Fibroblast of skin of back (primary cell): ENCODE measurements around the gene CDYL2.
"Not testable (repeated sequence)": the region's sequence is repeated elsewhere in the genome, so short reads cannot be mapped to it uniquely, and the experiment has no call there.

ENCODE experiments used
- DNase-seq: peaks from one replicate; pipeline ENCODE4 v3.0.0-alpha.2; 2013

Gene CDYL2

DNA sequence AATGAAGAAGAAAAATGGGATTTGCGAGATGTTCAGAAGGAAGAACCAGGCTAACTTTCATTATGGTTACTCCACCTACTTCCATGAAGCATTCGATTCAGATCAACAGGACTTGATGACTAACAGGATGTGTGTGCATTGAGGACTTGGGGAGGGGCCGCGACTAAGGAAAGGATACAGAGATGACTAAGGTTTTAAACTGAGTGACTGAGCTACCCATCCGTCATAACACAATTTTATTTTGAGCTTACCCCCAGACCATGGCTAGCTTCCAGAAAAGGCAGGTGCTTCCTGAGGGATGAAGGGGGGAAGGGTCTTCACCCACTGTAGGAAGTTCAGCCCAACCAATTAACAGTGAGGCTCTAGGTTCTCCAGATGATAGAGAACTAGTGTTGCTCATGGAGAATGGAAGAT lies 2.5 kb upstream of the CDYL2 start:
- peak; percentile 90 for DNase-seq

DNA sequence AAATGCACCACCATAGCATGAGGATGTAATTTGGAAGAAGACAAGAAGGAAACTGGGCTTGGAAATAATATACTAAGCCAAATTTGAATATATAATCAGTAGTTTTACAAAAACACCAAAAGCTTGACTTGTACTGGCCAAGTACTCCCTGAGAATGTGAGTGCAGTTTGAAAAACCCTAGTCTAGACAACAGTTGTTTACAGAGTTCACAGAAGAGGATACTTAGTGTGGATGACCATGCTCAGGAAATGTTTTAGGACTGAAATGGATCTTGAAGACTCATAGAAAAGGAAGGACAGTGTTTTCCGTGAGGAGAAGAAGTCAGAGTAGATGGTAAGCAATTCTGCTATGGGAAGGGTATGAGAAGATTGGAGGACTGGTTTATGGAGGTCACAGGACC lies 1.9 kb upstream of the CDYL2 start:
- DNase-seq: no peak

DNA sequence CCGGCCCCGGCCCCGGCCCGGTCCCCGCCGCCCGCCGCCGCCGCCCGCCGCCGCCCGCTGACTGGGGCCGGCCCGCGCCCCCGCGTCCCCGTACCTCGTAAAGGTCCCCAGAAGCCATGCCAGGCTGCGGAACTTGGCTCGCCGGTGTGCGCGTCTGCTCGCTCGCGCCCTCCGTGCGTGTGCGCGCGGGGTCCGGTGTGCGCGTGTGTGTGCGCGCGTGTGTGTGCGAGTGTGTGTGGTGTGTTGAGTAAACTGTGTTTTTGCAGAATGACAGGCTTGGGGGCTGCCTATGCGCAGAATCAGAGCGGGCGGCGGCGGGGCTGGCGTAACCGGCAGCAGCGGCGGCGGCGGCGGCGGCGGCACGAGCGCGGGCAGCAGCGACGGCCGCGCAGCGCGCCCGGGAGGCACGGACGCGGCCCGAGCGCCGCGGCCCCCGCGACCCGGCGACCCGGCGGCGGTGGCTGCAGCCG lies 307 bp downstream of the CDYL2 start:
- DNase-seq: peak; percentile 62

DNA sequence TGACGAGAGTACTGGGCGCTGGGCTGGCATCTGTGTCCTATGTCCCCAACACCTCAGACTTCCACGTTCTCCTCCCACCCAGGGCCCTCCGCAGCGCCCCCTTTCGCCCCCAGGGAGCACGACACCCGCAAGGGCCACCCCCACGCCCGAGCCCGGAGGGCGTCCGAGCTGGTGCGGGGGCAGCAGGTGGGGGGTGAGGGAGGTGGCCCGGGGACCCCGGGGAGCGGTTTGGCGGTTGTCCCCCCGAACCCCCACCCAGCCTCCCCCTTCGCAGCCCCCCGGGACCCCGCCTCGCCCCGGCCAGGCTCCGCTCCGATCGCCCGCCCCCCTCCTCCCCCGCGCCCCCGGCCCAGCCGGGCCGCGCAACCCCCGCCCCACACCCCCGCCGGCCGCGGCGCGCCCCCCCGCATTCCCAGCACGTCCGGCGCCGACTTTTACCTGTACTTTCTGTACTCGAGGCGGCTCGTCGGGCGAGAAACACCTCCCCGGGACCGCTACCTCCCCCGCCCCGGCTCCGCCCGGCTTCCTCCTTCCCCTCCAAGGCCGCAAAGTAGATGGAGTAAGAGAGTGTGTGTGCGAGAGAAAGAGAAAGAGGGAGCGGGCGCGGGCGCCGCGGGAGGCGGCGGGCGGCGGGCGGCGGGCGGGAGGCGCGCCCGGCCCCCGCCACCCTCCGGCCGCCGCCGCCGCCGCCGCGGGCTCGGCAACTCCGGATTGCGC lies 901 bp downstream of the CDYL2 start:
- DNase-seq: peak; percentile 23

DNA sequence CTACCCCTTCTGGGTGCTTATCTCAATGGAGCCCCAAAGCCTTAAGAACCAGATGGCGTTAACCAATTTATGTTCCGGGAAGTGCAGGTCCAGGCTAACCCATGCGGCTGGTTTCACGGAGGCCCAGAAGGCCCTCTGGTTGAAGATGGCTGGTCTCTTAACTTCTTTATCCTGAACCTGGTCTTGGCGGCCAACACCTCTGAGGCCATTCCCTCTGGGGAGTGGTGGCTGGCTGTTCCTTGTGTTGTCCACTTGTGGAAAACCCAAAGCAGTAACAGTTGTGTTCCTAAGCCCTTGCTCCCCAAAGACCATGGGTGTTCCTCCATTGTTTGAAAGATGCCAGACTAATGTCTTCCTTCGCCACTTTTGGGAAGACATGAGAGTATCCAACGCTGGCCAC lies 1.5 kb downstream of the CDYL2 start:
- DNase-seq: no peak

DNA sequence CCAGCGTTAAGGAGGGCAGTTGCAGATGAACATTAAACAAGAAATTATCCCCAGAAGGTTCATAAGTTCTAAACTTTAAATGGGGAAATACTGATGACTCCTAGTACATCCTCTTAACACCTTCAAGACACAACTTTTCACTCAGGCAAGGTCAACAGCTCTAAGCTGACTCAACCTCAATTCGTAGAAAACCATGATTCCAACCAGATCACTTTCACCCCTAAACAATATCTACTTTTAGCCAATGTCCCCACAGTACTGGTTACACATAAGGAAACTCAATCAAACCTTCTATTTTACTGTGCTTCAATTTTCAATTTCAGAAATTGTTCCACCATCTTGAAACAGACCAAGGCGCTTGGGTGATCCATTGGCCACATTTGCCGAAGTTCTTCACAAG lies 2.3 kb downstream of the CDYL2 start:
- DNase-seq: no peak

DNA sequence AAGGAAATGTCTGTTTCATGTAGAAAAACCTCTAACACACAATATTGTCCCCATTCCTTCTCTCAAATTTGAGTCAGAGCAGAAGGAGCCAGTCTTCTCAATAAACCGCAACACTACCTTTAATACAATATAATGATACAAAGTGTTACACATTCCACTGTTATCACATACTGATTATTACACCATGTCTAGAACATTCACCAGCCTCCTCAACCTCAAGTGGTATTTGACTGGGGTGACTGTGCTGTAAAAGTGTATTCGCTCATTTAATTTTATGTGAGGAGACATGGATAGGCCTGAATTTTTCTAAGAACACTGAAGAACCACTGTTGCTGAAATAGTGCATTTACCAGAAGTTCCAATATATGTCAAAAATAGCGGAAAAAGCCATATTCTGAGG lies 10.3 kb downstream of the CDYL2 start:
- no peak for DNase-seq

DNA sequence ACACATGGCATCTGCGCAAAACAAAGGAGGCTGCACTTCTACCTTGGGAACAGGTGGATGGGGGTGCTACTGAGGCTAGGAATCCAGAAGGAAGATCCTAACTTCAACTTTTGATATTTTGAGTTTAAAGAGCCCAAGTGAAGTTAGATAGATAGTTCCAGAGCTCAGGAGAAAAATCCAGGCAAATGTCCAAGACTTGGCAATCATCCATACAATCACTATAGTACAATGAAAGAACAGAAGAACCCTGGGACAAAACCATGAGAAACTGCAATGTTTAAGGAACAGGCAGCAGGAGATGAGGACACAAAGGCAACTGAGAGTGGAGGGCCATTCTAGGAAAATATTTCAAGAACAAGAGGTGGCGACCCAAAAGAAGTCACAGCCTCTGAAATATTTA lies 12.4 kb downstream of the CDYL2 start:
- no peak for DNase-seq

DNA sequence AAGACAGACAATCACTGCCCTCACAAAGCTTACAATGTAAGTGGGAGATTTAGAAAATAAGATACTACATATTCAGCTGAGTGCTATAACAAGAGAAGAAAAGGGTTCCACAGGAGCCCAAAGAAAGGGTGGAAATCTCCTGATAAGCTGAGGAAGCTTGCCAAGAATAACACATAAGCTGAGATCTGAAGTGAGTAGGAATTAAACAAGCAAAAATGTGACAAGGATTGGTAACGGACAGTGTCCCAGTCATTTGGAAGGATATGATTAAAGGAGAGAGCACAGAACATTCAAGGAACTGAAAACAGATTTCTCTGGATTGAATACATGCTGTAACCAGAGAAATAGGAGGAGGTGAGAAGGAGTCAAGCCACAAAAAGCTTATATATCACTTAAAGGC lies 13.0 kb downstream of the CDYL2 start:
- DNase-seq: no peak

DNA sequence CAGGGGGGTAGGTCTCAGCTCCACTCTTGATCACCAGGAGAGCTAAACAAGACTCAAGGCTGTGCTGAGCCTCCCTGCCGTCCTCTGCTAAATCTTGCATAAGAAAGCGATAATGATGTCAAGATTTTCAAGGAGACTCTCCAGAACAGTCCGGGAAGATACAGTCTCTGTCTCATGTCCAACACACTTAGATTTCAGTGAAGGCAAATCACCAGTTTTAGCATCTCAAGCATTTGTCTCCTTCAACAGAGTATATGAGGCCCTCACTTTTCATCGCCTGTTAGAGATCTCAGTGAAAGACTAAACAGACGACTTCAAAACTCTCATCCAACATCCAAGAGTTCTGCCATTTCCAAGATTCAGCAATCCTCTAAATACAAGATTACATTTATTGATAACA lies 13.6 kb downstream of the CDYL2 start:
- no peak for DNase-seq

DNA sequence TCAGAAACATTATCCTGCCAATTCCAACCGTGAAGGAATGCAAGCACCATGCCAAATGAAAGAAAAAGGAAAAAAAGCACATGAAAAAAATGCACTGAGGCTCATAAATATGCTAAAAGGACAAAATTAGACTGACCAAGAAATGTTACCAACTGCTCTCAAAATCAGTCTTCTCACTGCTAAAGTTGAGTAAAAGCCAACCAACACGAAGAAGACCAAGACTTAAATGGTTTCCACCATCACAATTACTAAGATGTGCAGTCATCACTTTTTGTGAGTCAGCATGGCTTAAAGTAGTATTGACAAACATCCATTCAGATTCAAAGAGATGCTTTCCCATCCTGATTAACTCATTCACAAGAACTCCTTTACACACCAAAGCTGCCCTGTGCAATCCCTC lies 16.4 kb downstream of the CDYL2 start:
- no peak for DNase-seq

DNA sequence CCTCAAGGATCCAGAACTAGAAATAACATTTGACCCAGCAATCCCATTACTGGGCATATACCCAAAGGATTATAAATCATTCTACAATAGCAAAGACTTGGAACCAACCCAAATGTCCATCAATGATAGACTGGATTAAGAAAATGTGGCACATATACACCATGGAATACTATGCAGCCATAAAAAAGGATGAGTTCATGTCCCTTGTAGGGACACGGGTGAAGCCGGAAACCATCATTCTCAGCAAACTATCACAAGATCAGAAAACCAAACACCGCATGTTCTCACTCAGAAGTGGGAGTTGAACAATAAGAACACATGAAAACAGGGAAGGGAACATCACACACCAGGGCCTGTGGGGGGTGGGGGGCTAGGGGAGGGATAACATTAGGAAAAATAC lies 17.8 kb downstream of the CDYL2 start:
- DNase-seq: not testable (repeated sequence)

DNA sequence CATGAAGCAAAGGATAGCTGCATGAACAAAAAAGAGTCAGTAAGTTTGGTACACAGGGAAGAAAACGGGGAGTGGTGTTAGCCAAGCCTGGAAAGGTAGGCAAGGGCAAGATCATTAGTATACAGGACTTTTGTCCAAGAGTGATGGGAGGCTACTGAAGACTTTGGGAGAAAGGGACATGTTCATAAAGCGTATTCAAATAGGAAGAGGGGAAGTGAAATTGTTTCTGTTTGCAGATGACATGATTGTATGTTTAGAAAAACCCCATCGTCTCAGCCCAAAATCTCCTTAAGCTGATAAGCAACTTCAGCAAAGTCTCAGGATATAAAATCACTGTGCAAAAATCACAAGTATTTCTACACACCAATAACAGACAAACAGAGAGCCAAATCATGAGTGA lies 19.4 kb downstream of the CDYL2 start:
- no peak for DNase-seq

DNA sequence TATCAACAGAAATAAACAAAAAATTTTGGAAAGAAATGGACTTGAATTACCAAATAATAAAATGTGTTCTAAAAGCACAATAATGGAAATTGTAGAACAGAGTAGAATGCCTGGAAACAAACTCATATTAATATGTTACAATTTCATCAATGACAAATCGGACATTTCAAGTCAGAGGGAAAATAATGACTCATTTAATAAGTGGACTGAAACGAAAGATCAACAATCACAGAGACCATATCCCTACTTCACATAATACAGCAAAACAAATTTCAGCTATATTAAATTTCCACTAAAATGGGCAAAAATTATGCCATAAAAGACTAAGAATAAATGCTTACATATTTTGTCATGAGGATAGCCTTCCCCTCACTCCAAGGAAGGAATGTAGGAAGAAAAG lies 25.7 kb downstream of the CDYL2 start:
- no peak for DNase-seq

DNA sequence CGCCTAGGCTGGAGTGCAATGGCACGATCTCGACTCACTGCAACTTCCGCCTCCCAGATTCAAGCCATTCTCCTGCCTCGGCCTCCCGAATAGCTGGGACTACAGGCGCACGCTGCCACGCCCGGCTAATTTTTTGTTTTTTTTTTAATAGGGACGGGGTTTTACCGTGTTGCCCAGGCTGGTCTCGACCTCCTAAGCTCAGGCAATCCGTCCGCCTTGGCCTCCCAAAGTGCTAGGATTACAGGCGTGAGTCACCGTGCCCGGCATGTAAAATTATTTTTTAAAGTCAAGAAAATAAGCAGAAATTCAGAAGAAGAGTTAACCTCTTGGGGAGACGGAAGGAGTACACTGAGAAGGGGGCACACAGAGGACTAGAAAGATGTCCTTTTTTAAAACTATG lies 27.5 kb downstream of the CDYL2 start:
- DNase-seq: no peak

DNA sequence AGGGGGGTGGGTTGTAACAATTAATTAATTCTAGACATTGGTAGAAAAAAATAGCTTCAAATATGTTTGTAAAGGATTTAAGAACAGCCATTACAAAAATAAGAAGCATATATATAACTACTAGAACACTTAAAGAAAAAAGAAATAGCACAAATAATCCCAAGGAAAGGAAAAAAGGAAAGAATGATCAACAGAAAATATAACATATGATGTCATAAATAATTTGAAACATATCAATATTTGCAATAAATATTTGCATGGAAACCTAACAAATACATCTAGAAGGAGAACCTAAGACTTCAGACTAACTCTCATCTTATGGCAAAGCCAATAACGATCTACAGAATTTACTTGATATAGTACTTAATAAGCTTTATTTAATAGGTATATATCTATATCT lies 28.9 kb downstream of the CDYL2 start:
- no peak for DNase-seq

DNA sequence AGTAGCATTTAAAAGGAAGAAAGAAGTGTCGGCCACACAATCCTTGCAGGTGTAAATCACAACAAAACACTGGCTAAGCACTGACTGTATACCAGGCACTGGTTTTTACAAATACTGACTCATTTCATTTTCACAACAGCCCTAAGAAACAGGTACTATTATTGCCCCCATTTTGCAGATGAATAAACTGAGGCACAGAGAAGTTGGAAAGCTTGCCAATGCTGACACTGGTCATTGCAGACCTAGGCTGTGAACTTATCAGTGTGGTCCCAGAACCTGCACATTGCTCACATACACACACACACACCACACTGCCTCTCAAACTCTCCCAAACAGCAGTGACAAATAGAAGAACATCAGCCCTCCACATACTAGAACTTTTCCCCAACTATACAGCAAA lies 37.6 kb downstream of the CDYL2 start:
- DNase-seq: no peak

DNA sequence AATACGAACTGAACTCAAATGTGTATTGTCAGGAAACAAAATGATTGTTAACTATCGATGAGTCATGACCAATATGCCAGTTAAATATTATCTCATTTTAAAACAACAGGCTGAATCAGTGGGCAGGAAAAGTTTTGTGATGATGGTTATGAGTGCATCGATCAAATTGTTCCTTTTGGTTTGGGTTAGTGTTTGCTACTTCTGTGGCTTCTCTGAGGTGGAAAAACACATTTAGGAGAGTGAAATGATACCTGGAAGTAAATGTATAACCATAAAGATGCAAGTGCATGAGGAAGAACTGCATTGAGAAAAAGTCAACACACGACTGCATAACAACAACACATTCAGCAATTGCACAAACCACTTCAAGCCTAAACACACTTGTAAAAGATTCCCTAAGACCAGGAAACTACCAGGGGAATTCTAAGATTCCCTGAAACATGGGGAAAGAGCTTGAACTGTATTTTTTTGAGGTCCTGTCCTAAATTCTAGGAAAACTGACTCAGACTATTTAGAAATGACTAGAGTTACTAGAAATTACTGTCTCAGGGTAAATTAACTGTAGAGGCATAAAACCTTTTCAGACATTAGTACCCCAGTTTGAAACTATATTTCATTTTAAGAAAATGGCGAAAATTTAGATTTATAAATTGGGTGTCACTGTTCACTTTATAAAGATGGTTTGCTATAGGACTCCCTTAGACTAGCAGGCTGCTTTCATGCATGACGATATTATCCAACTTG lies 44.8 kb downstream of the CDYL2 start:
- no peak for DNase-seq

DNA sequence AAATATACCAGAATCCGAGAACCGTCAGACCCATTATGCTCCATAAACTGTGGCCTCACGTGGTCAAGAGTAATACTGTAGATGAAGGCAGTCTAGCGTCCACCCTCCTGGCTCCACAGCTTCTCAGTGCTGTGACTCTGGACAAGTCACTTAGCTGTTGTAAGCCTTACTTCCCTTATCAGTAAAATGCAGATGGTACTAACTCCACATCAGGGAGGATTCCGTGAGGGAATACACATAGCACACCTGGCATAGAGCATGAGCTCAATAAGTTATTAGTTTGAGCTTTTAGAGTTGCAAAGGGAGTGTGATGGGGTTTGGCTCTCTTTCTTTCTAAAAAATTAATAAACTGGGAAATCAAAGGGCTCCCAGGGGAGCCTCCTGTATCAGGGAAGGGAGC lies 49.9 kb downstream of the CDYL2 start:
- no peak for DNase-seq

DNA sequence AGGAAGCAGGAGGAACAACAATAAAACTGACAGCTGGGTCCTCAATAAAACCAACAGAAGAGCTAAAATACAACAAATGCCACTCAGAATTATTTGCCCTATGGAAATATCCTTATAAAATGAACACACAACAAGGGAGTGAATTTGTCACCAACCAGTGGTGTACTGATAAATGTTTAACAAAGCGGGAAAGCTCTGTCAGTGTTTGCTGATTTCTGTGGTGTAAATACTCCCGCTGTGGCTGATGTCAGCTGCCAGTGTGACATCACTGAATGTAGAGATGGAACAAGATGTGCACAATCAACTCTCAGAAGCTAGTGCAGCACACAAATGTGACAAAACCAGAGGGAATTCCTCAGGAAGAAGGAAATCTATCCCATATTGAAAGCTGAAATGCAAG lies 51.9 kb downstream of the CDYL2 start:
- no peak for DNase-seq

DNA sequence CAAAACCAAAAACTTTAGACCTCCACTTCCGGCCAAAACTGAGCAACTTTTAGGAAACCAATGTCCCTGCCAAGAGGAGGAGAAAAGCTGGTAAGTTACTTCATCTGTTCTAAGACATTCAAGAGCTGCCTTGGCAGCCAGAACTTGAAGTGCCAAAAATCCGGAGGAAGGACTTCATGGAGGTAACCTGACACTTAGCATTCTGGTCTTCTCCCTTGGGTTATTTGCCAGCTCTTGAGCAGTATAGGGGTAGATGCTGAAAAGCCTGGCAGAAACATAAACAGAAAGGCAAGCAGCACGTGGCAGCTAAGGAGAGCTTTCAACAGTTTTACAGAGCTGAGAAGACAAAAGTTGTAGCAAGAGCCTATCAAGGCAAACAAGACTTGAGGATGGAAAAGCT lies 53.2 kb downstream of the CDYL2 start:
- DNase-seq: peak; percentile 39

DNA sequence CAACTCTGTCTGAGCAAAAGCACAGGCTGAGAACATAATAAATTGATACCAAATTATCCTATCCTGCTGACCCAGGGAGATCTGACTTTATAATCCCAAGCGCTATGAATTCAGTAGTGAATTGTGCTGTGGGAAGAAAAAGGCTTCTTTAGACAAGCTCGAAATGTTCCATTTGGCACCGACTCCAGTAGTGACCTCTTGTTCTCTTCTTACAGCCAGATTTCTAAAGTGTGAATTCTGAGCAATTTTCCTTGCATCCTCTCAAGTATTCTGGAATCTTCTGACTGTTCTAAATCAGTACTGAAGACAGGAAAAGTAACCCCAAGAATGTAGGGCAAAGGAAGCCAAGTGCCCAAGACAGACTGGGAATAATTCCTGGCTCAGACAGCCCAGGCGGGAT lies 58.2 kb downstream of the CDYL2 start:
- no peak for DNase-seq

DNA sequence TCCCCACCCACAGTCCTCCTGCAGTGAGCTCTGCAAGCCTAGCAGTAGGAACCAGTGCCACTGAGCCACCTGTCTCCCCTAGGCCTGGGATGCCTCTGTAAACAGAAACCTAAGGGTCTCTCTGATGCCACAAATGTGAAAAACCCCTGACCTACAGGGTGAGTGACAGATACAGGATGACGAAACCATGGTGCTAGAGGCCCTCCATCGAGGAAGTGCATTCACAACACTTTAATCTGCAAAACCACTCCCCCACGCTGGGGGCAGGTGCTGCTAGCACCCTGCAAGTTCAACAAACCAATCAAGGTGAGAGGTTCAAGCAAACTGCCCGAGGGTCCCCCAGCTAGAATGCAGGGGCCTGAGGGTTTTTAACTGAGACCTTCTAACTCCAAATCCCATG lies 59.5 kb downstream of the CDYL2 start:
- no peak for DNase-seq

DNA sequence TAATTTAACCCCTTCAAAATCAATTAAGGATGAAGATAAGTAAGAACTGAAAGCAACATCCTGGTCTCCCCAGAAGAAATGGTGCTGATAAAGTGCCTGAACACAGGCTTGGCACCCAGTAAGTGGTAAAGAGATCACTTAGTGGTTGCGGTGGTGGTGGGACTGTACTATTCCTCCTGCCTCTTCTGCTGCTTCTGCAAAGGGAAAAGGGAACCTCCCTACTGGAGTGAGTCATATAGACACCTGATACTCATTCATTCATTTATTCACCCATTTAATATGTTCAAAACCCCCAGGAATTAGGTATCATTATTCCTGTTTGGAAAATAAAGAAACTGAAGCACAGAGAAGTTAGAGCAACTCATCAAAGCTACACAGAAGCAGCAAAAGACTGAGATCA lies 60.6 kb downstream of the CDYL2 start:
- DNase-seq: no peak

DNA sequence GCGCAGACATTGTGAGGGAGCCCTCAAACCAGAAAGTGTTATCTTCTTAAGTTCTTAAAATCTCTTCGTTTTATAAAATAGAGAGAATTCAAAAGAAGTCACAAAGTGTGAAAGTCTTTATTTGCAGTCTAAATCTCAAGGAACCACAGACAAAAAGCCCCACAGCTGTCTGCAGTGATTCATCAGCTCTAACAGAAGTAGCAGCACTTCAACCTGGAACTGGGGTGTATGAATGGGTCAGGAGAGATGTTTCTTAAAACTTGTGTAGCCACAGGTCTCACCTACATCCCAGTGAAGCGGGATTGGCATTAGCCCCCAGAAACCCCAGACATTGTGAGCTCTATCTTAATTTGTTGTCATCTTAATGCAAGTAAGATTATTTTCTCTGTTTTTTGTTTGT lies 61.1 kb downstream of the CDYL2 start:
- no peak for DNase-seq
